T follicular helper cell (primary cell): ENCODE measurements around the gene CIAO3.
A peak's percentile ranks its signal among the peaks of the same experiment; 100 is the strongest.

Experiments used
- DNase-seq: peaks from one replicate; pipeline ENCODE4 v3.0.0-alpha.2; 2020; ENCODE audit warnings: low read depth

CIAO3 gene

DNA sequence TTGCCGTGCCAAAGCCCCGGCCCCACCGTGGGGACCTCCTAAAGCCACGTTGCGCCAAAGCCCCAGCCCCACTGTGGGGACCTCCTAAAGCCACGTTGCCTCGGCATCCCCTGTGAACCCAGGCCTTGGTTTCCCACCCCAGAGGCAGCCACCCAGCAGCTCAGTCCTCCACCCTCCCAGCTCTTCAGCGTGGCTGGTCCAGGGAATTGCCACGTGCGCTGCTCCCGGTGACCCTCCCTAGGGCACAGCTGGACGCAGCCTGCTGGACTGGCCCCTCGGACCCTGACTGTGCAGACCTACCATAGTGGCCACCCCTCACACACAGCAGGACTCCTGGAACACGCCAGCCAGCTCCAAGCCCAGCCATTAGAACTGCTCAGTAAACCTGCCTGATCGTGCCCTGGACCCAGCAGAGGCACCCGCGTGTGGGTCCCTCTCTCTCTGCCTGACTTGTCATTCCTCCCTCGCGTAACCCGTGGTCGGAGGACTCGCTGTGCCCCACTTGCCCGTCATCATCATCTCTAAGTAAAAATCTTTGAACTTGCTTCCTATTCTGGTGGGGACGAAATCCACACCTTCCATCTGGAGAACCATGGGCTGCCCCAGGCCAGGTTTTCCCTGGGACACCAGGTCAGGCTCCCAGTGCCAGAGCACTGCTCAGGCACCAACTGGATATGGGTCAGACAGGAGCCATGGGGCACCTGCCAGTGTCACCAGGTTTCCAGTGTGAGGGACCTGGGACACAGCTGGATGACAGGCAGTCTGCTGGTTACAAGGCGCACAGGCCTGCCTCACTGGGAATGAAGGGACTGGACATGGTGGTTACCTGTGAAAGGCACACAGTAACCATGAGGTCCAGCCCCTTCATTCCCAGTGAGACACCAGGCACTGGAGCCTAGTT is 5.6 kb downstream of the CIAO3 start:
- no peak for DNase-seq

DNA sequence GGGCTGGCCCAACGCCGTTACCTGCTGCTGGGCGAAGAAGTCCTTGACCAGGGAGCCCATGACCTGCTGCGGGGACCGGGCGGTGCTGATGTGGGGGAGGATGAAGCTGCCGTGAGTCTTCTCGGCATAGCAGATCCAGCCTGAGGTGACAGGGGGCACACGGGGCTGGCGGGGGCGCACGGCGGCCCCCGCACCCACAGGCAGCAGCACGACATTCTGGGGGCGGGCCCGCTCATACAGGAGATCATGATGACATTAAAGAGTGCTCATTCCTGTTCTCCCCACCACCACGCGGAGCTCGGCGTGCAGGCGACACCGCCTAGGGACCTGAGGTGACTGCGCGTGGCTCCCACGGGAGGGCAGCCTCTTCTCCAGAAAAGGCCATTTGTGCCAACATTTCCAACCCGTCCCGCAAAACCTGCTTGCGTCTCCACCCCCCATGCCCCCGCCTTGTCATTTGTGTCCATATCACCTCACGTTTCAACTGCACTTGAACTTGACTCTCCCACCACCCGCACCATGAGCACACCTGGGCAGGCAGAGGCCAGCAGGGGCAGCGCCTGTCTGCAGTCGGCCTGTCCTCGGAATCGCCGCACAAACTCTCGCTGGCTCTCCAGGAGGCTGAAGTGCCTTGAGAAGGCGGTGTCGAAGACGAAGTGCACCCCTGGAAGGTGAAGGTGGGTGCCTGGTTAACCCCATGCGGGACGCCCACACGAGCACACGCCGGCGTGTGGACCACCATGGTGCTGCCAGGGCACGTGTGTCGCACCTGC is 6.4 kb downstream of the CIAO3 start:
- no peak for DNase-seq

DNA sequence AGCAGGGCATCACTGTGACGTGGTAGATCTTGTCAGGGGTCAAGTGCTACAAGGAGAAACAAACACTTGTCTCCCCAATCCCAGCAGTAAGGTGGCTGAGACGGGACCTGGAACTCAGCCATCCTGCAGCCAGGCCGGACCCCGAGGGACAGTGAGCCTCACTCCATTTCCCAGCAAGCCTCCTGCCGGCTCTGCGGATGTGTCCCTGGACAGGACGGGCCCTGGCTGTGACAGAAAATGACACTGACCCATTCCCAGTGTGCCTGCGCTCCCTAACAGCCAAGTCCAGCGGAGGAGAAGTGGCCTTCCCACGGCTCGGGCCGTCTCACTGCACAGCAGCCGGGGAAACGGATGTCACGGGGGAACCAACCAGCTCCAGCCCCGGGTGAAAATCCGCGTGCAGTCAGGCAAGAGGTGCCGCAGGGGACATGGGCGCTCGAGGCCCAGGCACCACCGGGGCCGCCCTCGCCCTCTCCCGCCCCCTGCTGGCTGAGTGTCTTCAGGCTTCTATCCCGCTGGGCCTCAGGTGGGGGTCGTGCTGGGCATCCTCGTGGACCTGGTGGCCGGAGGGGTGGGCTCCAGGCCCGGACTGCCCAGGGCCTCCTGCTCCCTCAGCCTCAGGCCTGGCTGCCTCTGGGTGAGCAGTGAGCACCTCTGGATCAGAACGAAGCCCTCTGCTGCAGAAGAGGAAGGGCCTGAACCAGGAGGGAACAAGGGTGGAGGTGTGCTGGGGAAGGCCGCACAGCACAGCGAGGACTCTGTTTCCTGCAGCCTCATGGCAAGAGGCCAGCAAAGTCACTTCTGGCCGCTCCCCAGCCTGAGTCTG is 7.2 kb downstream of the CIAO3 start:
- no peak for DNase-seq

DNA sequence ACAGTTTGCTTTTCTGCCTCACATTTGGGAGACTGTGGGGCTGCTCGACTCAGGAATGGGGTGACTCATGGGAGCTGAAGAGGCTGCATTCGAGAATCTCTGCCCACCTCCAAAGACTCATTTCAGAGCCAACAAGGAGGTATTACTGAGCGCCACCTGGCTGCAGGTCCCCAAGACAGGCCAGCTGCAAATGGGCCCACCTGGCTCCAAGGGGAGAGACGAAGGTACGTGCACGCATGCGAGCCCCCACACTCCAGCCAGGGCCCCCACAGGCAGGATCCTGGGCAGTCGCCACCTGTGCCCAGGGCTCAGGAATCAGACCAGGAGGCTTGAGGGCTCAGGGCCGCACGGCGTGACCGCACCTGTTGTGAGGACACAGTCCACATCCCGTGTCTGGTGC is 7.9 kb downstream of the CIAO3 start:
- no peak for DNase-seq

DNA sequence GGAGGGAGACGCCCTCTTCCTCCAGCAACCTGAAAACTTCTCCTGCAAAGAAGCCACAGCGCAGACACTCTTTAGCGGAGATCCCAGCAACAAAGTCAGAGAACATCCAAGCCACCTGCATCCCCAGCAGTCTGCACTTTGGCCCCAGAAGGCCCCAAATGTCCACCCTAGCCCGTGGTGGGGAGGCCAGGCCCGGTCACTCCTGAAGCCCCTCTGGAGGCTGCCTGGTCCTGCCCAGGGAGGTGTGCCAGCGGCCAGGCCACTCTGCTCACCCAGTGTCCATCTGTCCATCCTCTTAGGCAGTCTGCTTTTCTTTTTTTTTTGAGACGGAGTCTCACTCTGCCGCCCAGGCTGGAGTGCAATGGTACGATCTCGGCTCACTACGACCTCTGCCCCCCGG is 8.5 kb downstream of the CIAO3 start:
- DNase-seq, result no peak

DNA sequence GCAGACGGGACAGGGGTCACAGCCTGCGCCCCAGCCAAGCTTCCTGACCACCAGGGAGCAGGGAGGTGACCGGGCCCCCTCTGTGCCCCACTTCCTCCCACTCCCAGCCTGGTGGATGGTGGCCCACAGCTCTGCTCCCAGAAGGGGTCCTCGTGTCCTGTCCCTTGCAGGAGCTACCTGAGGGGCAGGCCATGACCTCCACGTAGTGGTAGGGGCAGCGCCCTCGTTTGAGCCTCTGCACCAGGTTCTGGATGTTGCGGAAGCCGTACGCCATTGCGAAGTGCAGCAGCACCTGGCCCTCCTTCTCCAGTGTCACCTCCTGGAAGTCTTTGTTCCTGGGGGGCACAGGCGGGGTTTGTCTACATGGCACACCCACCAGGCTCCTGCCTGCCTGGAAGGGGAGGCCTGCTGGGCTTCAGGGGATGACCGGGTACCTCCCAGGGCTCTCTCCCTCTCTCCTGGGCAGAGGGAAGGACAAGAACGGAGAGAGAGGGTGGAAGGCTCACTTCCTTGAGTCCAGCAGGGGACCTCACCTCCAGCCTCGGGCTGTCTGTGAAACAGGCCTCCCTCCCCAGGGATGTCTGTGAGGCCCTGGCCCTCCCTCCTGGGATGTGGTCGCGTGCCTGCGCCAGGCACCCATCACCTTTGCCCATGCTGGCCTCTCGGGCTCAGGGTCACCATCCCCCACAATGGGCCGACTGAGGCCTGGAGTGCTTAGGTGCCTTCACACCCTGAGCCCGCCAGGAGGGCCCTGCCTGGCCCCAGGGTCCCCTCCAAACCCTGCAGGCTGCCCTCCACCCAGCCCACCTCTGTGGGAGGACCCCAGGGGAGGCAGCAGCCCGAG is 9.9 kb downstream of the CIAO3 start:
- DNase-seq, result no peak

DNA sequence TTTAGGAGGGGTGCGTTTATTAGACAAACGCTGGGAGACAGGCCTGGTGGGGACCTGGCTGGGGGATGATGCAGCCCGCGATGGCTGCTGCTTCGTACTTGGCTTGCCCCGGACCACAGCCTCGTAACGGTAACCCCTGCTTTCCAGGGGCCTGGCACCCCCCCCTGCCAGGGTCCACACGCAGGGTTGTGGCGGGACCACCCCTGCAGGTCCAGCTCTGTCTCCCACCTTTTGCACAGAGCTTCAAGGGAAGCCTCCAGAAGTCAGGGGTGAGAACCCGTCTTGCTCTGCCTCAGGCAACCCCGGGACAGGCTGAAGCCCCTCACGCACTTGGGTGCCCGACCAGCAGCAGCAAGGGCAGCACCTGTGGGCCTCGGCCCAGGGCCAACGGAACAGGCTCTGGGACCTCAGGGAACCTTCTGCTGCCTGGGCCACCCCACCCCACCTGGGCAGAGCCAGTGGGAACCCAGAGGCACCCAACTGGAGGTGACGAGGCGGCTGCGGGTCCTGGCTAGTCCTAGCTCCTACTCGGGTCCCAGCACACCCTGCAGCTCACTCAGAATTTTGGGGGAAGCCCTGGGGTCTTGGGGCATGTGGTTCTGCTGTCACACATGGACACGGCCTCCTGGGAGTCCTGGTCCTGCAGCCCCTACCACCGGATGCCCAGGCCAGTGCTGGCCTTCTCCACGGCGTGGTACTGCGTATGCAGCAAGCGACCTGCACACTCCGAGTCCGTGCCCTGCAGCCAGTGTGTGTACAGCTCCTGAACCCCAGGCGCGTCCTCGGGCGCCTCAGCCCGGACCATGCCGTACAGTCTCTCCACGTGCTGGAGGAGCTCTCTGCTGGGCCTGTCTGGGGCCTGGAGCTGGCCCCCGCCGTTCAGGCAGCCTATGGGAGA is 10.8 kb downstream of the CIAO3 start:
- DNase-seq, result no peak

DNA sequence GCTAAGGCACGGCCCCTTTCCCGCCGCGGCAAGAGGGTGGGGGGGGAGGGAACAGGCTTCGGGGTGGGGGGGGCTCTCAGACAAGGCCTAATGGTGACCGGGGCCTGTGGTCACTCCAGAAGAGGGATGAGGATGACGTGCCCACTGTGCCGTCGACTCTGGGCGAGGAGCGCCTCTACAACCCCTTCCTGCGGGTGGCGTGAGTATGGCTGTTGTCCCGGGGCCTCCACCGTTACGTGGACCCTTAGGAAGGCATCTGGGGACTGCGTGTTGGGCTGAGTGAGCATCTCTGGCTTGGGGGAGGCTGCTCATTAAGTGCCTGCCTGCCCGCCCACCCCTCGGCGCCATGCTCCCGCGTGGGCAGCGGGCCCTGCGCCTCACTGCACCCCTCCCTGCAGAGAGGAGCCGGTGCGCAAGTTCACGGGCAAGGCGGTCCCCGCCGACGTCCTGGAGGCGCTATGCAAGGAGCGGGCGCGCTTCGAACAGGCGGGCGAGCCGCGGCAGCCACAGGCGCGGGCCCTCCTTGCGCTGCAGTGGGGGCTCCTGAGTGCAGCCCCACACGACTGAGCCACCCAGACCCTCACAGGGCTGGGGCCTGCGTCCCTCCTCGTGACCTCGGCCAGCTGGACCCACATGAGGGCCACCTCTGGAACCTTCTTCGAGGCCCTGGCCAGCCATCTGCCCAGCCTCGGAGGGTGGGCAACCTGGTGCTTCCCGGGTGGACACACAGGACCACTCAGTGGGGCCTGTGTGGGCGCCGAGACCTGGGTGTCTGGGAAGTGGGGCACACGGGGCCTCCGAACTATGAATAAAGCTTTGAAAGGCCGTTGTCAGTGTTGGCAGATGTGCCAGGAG is 11.7 kb downstream of the CIAO3 start:
- no peak for DNase-seq

DNA sequence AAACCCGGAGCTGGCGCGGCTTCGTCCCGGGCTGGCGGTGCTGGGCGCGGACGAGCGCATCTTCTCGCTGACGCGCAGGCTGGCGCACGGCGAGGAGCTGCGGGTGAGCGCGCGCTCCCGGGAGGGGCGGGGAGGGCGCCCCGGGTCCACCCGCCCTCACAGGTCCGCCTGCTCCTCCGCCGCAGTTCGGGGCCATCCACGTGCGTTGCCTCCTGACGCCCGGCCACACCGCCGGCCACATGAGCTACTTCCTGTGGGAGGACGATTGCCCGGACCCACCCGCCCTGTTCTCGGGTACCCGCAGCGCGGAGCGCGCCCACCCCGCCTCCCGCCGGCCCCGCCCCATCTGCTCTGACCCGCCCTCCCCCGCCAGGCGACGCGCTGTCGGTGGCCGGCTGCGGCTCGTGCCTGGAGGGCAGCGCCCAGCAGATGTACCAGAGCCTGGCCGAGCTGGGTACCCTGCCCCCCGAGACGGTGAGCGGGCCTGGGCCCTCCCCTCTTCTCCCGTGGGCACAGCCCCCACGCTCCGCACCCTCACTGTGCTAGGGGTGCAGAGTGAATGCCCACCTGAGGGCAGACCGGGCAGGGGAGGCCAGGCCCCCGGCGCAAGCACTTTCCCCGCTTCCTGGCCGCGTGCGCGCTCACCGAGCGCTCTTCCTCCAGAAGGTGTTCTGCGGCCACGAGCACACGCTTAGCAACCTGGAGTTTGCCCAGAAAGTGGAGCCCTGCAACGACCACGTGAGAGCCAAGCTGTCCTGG is 12.5 kb downstream of the CIAO3 start:
- DNase-seq, result peak; percentile 59

DNA sequence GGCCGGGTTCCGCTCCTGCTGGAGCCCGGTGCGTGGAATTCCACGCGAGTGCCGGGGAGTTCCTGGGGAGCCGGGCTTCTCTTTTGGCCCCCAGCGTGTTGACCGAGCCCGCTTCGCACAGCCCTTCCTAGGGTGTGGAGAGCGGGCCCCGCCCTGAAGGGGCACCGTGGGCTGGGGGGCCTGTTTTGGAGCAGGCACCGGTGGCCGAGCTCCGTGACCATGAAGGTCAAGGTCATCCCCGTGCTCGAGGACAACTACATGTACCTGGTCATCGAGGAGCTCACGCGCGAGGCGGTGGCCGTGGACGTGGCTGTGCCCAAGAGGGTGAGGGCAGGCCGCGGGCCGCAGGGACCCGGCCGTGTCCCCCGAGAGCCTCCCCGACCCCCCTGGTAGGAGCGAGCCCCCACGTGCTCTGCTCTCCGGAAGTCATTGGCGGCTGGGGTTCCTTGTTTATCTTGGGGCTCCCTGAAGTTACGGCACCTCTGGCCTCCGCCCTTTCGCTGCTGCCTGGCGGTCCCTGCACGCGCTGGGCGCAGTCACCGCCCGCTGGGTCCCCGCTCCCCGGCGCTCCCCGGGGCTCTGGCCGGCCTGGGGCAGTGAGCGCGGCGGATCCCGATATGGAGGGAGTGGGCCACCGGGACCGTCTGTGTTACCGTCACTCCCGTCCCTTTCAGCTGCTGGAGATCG is 13.4 kb downstream of the CIAO3 start:
- no peak for DNase-seq

DNA sequence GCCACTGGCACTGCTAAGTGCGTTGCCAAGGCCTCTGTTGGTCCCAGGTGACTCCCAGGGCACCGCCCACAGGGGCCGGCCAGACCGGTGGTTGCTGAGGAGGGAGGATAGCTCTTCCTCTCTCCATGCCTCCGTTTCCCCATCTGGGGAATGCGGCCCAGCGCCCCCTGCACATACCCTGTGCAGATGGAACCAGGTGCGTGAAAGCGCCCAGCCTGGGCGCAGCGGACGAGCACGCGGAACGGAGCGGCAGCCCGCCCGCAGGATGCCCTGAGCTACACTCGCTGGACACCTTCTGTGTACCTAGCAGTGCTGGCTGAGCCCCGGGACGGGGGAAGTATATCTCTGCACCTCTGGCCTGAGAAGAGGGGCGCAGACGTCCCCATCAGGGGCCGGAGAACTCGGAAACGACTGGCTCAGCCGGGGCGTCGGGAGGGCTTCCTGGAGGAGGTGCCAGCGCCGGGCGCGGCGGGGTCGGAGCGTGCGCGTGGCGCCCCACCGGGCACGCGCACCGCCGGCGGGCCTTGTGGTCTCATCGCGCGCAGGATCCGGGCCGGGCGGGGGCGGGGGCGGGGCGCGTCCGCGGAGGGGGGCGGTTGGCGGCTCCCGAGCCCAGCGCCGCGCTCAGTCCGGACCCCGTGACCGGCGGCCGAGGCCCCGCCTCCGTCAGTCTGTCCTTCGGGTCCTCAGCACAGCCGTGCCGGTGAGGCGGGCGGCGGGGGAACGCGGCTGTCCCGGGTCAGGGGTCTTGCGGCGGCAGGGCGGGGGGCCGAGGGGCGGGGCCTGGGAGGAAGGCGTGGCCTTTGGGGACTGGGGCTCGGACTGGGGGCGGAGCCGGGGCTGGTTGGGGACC is 14.1 kb downstream of the CIAO3 start, which contains the start of the genes CCDC78 and HAGHL:
TSS of gene CCDC78 (minus strand) at position 6 of the 853 bp plus-strand sequence. CDS start 76 bp downstream, outside the sequence.
TSS of gene HAGHL (plus strand) at position 669 of the 853 bp plus-strand sequence. CDS start 404 bp downstream, outside the sequence.
- DNase-seq, result peak; percentile 47

DNA sequence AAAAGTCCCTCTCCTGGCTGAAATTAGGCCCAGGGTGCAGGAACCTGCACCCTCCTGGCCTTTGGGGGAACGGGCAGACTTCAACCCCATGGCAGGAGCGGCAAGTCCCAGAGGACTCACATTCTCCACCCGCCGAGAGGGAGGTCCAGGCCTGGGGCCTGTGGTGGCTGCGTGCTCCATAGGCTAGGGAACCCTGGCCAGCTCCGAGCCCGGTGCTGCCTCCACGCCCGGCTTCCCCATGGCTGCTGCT is 14.7 kb downstream of the CIAO3 start:
- no peak for DNase-seq

DNA sequence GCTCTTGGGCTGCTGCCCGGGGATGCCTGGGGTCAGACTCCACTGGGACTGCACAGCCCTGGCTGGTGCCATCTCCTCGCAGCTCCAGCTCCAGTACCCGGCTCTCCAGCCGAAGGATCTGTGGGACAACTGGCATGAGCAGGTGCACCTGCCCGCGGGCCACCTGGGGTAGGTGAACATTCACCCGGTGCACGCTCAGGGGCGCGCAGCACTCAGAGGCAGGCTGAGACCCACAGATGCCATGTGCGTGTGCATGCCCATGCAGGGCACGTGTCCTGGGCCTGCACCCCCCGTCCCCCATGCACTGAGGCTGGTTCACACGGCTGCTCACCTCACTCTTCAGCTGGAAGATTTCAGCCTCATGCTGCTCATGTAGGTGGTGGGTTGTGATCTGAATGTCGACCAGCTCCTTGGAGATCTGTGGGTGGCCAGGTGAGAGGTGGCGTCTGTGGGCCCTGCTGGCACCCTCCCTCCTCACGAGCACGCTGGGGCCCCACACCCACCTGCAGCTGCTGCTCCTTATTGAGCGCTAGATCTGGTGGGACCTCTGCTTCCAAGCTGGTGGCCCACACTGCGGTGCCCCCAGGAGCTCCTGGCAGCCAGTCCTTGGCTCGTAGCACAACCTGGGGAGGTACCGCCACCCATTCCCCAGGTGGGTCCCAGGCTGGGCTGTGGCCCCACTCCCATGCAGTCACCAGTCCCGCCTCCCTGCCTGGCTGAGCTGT is 15.2 kb downstream of the CIAO3 start:
- DNase-seq, result no peak

DNA sequence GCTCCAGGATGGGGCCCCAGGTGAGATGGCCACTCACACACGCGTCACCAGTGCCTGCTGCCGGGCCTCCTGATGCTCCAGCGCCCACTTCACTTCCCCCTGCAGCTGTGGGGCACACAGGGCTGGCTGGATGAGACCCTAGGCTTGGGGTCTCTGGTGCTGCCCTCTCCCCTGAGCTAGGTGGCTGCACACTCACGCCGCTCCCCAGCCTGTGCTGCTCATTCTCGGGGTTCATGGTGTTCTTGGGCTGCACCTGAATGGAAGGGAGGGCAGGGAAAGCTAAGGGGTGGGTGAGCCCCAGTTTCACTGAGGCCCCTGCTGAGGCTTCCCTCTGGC is 15.8 kb downstream of the CIAO3 start:
- no peak for DNase-seq

DNA sequence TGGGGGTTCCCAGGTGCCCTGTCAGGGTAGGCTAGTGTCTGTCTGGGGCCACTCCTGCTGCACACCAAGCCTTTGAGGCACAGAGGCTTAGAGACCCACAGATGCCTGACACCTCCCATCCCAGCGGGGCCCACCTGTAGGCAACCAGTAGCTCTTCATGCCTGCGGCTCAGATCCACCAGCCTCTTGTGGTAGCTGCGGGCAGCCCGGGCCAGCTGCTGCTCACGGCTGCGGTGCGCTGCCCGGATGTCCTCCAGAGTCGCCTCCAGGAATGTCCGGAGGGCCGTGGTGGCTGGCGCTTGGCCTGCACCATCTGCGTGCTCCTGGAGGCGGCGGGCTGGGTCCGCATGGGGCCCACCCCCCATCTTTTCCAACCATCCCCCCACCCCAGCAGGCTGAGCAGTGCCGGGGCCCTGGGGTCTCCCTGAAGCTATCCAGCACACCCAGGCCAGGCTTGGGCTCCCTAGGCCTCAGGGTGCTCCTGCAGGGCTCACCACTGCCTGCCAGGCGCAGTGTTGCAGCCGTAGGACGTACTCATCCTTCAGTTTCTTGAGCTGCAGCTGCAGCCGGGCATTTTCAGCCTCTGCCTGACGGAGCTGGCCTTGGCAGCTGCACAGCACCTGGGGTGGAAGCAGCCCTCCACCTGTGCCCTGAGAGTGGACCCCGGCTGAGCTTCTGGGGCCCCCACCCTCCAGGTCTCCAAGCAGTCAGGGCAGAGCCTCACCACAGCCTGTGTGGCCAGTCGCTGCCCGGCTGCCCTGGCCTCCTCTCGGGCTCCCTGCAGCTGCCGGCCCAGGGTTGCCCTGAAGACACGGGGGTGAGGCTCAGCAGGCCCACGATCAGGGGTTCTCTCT is 16.4 kb downstream of the CIAO3 start:
- no peak for DNase-seq

DNA sequence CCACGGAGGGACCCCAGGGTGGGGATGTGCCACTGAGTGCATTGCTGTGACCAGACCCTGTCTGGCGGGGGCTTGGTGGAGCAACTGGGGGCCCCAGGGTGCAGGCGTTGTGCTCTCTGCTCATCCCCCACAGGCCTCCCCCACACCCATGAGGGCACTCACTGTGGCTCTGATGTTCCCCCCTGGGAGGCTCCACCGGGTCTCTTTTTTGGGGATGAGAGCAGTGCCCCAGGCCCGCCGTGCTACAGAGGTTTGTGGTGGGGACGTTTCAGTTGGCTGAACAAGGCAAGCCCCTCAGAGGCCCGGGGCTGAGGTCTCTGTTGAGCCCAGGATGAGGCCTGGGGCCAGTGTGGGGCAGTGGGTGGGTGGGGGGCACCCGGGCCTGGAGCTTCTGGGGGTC is 17.1 kb downstream of the CIAO3 start:
- no peak for DNase-seq
